ENCODE data around the gene CACNA2D1. TPM values are rescaled to one million over a fixed set of nuclear protein-coding genes. Genes with fewer than 3 reads are reported as not detected.
"Not testable (repeated sequence)": the region's sequence is repeated elsewhere in the genome, so short reads cannot be mapped to it uniquely, and the experiment has no call there.

The CACNA2D1 gene
- total RNA-seq, 1 experiment from 2014 or later, result 0.27 TPM

GRCh38 chr7:82433507-82433906, 10.1 kb downstream of the CACNA2D1 start (continued):
- no peak for TF ChIP-seq CBX3 (IDR thresholded peaks at IDR 0.05; ENCODE audit: low read depth)
- no peak for TF ChIP-seq CEBPB (IDR thresholded peaks at IDR 0.05; ENCODE audit: low read depth)
- TF ChIP-seq, protein P1, sequence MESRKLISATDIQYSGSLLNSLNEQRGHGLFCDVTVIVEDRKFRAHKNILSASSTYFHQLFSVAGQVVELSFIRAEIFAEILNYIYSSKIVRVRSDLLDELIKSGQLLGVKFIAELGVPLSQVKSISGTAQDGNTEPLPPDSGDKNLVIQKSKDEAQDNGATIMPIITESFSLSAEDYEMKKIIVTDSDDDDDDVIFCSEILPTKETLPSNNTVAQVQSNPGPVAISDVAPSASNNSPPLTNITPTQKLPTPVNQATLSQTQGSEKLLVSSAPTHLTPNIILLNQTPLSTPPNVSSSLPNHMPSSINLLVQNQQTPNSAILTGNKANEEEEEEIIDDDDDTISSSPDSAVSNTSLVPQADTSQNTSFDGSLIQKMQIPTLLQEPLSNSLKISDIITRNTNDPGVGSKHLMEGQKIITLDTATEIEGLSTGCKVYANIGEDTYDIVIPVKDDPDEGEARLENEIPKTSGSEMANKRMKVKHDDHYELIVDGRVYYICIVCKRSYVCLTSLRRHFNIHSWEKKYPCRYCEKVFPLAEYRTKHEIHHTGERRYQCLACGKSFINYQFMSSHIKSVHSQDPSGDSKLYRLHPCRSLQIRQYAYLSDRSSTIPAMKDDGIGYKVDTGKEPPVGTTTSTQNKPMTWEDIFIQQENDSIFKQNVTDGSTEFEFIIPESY (IDR thresholded peaks at IDR 0.05; ENCODE audit: extremely low read depth, insufficient replicate concordance, low read length), result no peak
- no peak for TF ChIP-seq CTCF (IDR thresholded peaks at IDR 0.05 in 2 of 3, conservative IDR thresholded peaks at IDR 0.05 in 1 of 3; ENCODE audit: borderline replicate concordance in 1 of 3, insufficient read depth in 1 of 3, low read depth in 2 of 3, low read length in 2 of 3)
- TF ChIP-seq JUND (IDR thresholded peaks at IDR 0.05), result no peak
- TF ChIP-seq TCF7L2 (IDR thresholded peaks at IDR 0.05; ENCODE audit: borderline replicate concordance, extremely low read depth, insufficient read depth, insufficient read length), result no peak
- TF ChIP-seq ZFX (IDR thresholded peaks at IDR 0.05), result no peak

- CTCF ChIA-PET; BruUV-seq (replicated peaks): not testable (repeated sequence)
These were observed 10.8 kb downstream of the CACNA2D1 start for GRCh38 chr7:82432743-82433142.

More at GRCh38 chr7:82432743-82433142, 10.8 kb downstream of the CACNA2D1 start:
- intact Hi-C loops (cut with micrococcal nuclease); H3K4me3 ChIP-seq (replicated peaks in 1 of 2; ENCODE audit: low read depth in 1 of 2, low read length in 2 of 2); ATAC-seq; DNase-seq (ENCODE audit: low read depth, low spot score); H2AFZ ChIP-seq (ENCODE audit: low read depth, low read length, poor library complexity, severe bottlenecking); RAD21 ChIA-PET (ENCODE audit: low non-redundant PET in 1 of 2, low total read pairs in 2 of 2, uncharacterized antibody in 2 of 2, unreplicated experiment in 2 of 2); POLR2A ChIA-PET; H3K27me3 ChIP-seq (ENCODE audit: insufficient read depth, low read length); H3K4me1 ChIP-seq (ENCODE audit: control insufficient read depth in 1 of 2, insufficient read depth in 2 of 2, low read length in 2 of 2); H3K9me3 ChIP-seq (ENCODE audit: control insufficient read depth in 1 of 2, insufficient read depth in 1 of 2, low read depth in 1 of 2, low read length in 2 of 2); H3K36me3 ChIP-seq (ENCODE audit: control insufficient read depth in 1 of 2, insufficient read depth in 2 of 2, low read length in 2 of 2); H3K4me2 ChIP-seq (ENCODE audit: low read length); H3K79me2 ChIP-seq (ENCODE audit: insufficient read depth, low read length); H3K9me2 ChIP-seq (ENCODE audit: insufficient read depth); H3K27ac ChIP-seq (ENCODE audit: low read depth, low read length); H3K9ac ChIP-seq (ENCODE audit: low read length); H4K20me1 ChIP-seq (ENCODE audit: insufficient read depth): not testable (repeated sequence)

Measured in HCT116 (cell line).